CD4-positive, alpha-beta T cell treated with Interleukin-6 for 4 hours (primary cell): ENCODE results near the gene FSTL5.

Experiments used
- DNase-seq: peaks from one replicate; pipeline ENCODE4 v3.0.0-alpha.2; 2020; ENCODE audit warnings: mixed read lengths

FSTL5 gene

DNA sequence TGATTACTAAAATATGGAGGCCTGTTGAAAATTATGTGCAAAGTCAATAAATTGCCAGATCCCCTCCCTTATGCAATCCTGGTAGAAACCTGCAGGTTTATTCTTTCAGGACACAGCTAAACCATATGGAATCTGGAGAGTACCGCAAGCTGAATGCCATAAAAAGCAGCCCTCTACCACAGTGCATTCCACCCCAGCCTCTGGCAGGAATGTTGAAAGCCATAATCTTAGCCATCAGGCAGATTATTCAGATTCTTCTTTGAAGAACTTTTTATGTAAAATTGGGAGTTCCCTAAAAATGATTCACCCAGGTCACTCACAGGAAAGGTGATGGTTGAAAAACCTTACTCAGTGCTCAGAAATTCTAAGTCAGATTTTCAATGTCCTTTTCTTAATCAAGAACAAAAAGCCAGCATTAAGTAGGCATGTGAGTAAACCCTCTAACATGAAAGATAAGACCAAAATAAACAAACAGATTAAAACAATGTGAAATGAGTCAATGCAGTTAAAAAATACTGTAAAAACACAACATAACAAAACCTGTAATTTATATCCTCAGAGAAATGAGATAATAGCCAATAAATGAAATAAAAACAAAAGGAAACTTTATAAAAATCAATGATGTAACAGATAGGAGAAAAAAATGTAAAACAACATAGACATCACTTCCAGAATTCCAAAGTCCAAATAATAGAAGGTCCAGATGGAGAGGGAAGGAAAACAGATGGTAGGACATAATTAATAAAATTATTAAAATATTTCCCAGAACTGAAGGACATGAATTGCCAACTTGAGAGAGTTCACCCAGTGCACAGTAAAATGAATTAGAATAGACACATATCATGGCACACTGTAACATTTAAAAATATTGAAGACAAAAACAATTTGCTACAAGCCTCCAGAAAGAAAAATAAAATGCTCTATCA is 226.9 kb downstream of the FSTL5 start:
- no peak for DNase-seq

DNA sequence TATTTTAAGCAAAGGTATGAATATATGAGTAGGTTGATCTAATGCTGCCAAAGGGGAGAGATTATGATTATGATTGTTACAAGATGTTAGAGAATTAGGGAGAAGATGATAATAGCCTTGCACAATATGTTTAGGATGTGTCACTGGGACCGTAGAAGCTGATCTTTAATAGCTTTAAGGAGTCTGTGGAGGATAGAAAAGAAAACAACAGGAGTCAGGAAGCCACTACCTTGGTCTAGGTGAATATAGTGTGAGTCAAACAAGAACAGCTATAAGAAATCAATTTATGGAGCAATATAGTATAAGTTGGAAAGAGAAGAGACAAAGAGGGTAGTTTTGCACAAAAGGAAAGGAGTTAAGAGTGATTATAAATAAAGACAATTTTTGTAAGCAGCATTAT is 232.7 kb downstream of the FSTL5 start:
- DNase-seq, result no peak

GRCh38 chr4:161929956-161930355 is 233.8 kb downstream of the FSTL5 start:
- DNase-seq, result no peak

DNA sequence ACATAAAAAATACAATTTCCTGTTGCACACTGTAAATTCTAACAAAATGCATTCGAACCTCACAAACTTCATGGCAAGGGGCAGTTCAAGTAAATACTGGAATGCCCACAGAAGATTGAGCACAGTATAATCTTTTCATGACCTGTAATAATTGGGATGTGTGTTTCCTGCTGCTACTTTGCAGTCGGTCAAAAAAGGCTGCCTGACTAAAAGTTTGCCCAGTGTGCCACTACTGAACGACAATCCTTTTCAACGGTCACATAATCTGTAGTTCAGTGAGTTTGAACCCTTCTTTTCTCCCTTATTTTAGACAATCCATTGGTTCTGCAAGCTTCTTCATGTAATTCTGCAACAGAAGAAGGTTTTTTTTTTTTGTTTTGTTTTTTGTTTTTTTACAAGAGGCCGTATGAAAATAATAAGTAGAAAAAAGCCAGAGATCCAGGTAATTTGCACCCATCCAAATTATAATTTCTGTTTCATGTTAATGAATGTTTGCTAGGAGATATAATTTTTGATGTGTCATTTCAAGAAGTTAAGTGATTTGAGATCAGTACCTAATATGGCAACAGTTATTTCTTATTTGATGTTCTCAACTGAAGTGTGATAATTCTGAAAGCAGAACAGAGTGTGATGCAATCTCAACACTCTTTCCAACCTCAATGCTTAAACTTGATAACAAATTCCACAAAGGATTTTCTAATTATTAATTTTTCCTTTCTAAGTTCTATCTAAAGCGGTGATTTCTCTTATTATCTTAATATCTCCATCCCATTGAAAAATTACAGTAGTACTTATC is 237.6 kb downstream of the FSTL5 start:
- DNase-seq, result no peak

DNA sequence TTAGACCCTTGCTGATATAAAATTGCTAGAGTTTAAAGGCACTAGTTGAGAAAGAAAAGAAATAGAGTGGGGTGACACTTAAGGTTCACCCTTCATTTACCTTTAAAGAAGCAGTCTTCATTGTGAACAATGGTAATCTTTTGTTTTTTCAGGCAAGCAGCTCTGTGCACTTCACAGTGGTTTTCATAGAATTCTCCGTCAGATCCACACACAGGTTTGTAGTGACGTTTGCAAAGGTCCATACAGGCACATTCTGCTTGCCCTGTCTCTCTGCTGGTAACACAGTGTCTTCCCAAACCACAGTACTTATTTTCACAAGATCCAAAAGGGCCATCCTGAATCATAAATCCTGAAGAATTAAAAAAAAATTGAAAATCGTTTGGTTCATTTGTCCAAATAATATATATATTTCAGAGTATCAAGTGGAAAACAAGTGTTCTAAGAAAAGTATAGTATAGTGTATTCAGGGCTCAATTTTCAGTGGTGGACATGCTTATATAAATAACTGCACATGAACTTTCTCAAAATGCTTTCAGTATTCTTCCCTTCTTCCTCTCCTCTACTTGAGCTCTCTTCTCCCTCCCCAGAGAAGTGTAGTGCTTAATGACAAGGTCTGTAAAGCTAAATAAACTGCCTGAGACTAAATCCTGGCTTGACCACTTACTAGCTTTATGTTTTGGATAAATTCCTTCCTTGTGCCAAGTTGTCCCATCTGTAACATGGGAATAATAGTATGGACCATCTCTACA is 243.3 kb downstream of the FSTL5 start:
- DNase-seq, result no peak

DNA sequence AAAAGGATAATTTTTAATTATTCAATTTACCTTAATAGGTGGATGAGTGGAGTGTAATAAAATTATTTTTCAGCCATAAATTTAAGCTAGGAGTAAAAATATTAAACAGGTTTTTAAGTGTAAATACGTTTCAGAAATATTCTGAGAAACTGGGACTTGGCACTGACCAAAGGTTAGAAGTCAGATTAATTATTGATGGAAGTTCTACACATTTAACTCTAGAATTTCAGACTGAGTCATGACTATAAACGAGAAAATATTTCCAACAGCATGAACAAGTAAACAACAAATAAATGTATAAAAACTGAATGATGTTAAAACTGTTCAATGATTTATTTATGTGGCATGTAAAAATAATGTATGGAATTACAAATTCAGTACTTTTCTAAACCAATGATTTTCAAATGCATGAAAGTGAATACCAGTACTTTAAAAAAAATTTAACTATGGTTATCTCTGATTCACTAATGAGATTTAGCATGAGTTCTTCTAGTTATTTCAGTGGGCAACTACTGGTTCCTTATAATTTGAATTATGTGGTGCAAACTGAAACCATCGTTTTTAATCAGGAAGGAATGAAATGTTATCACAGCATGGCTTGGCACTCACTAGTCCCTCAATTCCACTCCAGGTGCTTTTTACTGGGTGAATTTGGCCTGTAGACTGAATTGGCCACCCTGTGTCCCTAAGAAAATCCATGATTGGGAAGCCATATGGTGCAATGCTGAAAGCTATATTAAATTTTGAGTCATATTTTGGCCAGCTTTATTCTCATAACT is 244.2 kb downstream of the FSTL5 start:
- no peak for DNase-seq

GRCh38 chr4:161916035-161916434 is 247.8 kb downstream of the FSTL5 start:
- DNase-seq, result no peak

DNA sequence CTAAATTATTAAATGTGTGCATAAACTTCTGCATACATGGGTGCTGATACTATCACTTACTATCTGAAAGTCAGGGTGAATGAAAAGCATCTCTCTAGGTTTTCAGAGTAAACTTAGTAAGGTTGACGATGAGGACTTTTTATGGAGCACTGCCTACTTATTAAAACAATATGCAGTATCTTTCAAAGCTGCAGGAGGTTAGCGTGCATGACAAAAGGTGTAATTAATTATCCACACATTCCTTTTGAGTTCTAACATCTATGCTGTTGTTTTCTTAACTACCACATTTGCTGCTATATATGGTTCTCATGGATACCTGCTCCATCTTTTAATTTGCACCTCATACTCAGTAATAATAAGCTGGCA is 256.2 kb downstream of the FSTL5 start:
- DNase-seq, result no peak

DNA sequence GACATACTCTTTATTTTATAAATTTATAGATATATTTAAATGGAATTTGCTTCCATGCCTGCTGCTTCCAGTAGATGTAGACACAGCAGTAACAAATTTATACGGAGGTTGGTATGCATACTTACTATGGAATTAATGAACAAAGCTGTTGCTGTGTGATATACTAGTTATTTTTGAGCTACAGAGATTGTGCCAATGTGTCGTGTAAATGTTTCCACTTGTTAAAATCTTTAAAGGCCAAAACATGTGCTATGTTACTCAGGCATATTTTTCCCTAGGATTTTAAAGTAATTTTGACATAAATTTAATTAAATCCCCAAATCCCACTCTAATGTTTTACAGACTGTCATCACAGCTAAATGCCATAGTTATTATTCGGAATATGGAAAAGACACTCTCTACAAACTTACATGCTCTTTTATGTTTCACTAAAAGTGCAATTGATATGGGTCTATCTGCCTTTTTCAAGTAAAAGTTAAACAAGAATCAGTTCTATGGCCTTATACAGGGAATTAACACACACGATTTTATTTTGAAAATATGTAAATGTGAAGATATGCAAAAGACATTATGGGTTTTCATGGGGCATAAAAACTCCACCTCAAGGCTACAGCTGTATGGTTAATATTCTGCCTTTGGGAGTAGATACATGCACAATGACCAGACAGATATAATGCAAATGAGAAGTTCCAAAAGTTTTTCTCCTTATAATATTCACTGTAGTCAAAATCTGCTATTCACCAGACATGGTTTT is 256.8 kb downstream of the FSTL5 start:
- no peak for DNase-seq

DNA sequence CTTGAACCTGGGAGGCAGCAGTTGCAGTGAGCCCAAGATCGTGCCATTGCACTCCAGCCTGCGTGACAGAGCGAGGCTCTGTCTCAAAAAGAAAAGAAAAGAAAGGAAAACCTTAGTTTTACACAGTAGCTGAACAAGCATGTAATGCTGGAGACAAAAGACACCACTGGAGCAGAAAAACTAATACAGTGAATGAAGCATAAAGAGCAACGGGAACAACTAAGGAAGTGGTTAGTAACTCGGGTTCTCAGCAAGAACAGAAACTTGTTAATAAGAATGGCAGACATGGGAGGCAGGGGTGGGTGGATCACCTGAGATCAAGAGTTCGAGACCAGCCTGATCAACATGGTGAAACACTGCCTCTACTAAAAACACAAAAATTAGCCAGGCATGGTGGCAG is 263.7 kb downstream of the FSTL5 start:
- no peak for DNase-seq

GRCh38 chr4:161894493-161895167 is 269.2 kb downstream of the FSTL5 start:
- no peak for DNase-seq

GRCh38 chr4:161894014-161894413 is 269.8 kb downstream of the FSTL5 start:
- no peak for DNase-seq

DNA sequence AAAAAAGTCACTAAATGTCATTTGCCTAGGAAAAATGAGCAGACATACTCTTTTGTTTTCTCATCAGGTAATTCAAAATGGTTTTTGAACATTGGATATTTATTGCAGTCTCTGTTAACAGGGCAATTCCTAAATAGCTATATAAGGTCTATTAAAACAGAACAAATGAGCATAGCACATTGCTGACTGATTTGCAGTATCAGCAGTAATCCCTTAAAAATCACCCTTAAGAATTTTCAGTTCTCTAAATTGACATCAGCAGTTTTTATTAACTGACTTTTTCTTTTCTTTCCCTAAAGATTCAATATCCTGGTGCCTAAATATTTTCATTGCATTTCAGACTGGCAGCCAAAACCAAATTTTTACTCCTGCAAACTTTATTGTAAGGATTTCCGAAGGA is 270.2 kb downstream of the FSTL5 start:
- DNase-seq, result no peak

DNA sequence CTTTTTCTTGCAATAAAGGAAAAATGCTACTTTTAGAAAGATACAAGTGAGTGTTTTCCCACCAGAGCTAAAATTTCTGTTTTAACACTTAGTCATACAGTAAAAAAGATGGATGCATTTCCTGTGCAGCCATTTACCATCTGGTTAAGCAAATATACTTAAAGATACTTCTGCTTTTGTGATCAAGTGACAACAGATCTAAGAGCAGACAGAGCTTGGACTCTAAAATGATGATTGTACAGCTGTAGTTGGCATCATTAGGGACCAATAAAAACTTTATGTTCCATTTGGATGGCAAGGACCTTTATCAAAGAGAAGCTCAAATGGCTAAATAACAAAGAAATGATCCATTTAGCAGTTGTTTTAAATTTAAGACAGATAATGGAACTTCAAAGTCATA is 270.8 kb downstream of the FSTL5 start:
- DNase-seq, result no peak

GRCh38 chr4:161883157-161883556 is 280.6 kb downstream of the FSTL5 start:
- DNase-seq, result no peak

DNA sequence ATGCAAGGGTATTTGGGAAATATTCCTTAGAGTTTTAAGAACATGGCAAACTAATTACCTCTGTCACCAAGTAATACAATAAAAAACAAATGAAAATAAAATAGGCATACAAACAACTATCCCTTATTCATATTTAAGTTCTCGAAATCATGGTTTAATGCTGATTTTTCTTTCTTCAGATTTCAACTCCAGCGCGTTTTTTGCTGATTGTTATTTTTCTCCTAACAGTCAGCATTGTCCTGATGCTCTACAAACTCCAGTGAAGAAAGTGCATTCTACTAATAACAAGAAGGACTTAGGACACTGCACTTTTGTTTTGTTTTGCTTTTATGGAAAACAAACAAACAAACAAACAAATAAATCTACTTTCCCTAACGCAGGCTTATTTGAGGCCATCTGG is 282.4 kb downstream of the FSTL5 start:
- DNase-seq, result no peak

DNA sequence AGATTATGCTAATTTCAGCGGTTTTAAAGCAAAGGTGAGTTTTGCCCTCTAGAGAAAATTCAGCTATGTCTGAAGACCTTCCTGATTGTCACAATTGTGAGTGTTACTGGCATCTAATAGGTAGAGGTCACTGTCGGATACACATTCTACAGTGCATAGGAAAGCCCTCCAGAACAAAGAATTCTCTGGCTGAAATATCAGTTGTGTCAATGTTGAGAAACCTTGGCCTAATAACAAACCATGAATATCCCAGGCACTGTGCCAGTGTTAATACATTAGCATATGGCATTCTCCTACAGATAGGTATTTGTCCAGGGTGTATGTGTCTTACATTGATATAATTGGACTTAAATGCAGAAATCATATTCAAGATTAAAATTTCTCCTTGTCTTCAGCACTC is 294.3 kb downstream of the FSTL5 start:
- no peak for DNase-seq

DNA sequence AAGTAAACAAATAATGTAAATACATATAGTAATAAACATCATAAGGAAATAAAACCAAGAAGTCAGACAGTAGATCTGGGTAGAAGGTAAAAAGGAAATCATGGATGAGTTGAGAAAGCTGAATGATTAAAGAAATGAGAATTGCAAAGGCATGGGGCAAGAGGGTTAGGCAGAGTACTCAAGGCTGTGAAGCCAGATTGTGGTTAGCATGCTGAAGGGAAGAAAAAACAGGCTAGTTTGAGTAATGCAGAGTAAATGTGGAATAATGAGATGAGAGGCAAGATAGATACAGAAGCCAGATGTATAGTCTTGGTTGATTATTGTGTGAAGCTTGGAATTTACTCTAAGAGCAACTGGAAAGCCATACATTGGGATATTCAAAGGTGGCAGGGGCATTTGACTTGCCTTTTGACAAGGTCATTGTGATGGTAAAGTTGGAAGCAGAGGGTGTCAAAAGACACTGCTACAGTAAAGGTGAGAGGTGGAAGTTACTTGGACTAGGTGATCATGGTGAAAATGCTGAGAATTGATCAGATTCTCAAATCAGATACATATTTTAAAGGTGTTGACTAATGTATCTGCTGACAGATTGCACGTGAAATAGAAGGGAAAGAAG is 307.0 kb downstream of the FSTL5 start:
- DNase-seq, result no peak

DNA sequence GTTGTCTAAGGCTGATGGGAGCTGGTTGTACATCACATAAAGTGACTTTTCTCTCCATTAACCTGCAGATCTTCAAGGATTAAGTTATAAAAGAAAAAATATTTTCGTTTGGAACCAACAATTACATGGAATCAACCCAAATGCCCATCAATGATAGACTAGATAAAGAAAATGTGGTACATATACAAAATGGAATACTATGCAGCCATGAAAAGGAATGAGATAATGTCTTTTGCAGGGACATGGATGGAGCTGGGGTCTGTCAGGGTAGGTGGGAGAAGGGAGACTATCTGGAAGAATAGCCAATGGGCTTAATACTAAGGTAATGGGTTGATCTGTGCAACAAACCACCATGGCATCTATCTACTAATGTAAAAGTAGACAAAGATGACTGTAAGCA is 313.2 kb downstream of the FSTL5 start:
- DNase-seq, result no peak

GRCh38 chr4:161841759-161842158 is 322.0 kb downstream of the FSTL5 start:
- no peak for DNase-seq

DNA sequence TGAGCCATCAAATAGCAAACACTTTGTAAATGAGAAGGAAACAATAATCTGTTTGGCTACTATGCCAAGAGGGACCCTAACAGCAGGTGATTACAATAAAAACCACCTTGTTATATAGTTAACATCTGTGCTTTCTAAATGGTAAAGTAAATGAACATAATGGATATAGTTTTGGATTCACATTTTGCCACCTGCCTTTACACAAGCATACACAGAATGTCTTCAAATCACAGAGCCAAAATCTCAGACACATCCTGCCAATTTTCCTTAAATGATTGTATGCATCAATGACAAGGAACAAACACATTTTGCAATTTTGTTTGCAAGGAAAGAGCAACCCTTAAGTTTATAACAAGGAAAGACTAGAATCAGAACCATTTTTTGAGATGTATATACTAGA is 334.2 kb downstream of the FSTL5 start:
- DNase-seq, result no peak
